ENCODE data around the gene PYROXD2.
A peak's percentile ranks its signal among the peaks of the same experiment; 100 is the strongest.

The PYROXD2 gene

DNA sequence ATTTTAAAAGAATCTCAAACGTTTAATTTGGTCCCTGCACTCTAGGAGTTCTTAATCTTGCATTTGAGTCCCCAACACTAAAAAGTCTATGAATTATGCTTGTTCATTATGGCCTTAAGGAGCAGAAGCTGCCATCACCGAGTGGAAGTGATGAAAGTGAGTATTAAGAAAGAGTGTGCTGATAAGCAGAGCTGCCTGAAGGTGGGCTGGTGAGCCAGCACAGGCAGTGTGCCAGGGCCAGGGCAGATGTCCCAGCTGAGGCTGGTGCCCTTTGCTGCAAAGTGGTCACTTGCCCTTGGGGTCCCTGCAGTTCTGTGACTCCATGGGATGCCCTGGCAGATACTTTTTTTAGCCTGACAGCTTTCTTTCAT lies 74.1 kb downstream of the PYROXD2 start:
- TF ChIP-seq, protein P1, sequence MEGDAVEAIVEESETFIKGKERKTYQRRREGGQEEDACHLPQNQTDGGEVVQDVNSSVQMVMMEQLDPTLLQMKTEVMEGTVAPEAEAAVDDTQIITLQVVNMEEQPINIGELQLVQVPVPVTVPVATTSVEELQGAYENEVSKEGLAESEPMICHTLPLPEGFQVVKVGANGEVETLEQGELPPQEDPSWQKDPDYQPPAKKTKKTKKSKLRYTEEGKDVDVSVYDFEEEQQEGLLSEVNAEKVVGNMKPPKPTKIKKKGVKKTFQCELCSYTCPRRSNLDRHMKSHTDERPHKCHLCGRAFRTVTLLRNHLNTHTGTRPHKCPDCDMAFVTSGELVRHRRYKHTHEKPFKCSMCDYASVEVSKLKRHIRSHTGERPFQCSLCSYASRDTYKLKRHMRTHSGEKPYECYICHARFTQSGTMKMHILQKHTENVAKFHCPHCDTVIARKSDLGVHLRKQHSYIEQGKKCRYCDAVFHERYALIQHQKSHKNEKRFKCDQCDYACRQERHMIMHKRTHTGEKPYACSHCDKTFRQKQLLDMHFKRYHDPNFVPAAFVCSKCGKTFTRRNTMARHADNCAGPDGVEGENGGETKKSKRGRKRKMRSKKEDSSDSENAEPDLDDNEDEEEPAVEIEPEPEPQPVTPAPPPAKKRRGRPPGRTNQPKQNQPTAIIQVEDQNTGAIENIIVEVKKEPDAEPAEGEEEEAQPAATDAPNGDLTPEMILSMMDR (IDR thresholded peaks at IDR 0.05; ENCODE audit: low read length, missing control alignments): no peak
- no peak overlapping the region for H3K4me3 ChIP-seq (replicated peaks; ENCODE audit: low read depth, low read length)
- DNase-seq (ENCODE audit: low read depth): peak; percentile 39

DNA sequence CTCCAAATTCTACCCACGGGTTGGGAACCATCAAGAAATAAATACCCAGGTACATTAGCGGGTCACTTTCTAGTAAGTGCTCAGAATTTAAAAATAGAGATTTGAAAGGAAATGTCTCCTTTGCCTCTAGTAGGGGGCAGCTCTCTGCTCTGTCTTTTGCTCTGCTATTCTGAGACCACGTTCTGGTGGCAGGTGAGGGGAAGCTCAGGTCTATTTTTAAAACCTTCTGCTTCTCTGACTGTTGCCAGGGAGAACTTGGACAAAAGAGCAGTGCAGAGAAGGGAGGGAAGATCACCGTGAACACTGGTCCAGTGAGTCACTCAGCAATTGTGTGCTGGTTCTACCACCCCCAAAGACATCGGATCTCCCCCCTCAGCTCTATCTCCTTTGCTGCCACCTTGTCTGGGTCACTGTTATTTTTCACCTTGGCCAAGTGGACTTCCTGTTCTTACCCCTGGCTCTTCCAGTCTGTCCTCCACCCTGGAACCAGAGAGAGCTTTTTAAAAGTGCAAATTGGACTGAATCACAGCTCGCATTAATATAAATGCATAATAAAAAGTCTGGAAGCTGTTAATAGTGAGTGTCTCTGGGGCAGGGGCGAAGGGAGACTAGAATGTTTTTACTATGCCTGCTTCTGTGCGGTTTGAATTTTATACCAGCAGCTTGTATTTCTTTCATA lies 74.6 kb downstream of the PYROXD2 start:
- DNase-seq (ENCODE audit: low read depth): peak; percentile 26
- TF ChIP-seq, protein P1 (IDR thresholded peaks at IDR 0.05; ENCODE audit: low read length, missing control alignments): no peak

DNA sequence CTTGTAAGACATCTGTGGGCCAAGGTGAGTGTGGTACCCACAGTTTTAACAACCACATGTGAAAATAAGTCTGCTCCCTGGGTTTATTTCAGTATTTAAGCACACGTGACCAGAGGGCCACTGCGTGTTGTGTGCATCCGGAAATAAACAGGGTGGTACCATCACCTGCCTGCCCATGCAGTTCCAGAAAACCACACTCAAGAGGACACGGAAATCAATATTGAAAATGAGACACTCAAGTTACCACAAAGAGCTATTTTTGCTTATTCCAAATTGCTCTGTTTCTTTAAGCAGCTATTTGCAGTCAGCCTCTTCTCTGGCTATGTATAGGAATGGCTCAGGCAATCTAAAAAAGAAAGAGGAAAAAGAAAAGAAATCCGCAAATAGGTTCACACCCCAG lies 75.2 kb downstream of the PYROXD2 start:
- TF ChIP-seq, protein P1 (IDR thresholded peaks at IDR 0.05; ENCODE audit: low read length, missing control alignments): no peak
- no peak for DNase-seq (ENCODE audit: low read depth)
- no peak overlapping the region for H3K4me3 ChIP-seq (replicated peaks; ENCODE audit: low read depth, low read length)

More for the DNA sequence above, 74.6 kb downstream of the PYROXD2 start:
- no peak overlapping the region for H3K4me3 ChIP-seq (replicated peaks; ENCODE audit: low read depth, low read length)

DNA sequence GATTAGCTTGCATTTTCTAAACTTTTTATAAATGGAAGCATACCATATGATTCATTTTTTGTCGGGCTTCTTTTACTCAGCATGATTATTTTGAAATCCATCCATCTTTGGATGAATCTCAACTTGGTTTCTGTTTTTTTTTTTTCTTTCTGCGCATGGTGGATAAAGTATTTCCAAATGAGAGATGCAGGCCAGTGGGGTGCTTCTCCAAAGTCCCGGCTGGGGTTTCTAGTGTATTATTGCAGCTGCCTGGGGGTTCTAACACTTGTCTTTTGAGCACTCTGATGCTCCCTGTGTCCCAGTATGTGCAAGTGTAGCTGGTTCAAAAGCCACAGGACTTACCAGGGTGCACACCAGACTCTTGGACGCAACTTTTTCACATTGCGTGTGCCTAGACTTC lies 76.1 kb downstream of the PYROXD2 start:
- no peak overlapping the region for H3K4me3 ChIP-seq (replicated peaks; ENCODE audit: low read depth, low read length)
- DNase-seq (ENCODE audit: low read depth): no peak
- TF ChIP-seq, protein P1 (IDR thresholded peaks at IDR 0.05; ENCODE audit: low read length, missing control alignments): no peak

DNA sequence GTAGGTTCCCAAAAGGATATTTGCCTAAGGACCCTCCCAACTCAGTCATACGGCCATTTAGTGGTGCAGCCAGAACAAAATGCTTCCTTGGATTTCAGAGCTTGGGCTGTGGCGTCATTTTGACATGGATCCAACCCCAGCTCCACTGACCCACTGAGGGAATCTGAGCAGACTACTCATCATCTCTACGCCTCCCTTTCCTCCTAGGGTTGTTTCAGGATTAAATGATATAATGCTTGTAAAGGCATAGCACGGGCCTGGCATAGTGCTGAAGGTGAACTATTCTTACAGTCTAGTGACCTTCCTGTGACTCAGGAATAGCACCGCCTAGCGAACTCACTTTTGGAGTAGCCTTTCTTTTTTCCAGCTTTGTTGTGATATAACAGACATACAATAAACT lies 76.7 kb downstream of the PYROXD2 start:
- H3K4me3 ChIP-seq (replicated peaks; ENCODE audit: low read depth, low read length): no peak overlapping the region
- TF ChIP-seq, protein P1 (IDR thresholded peaks at IDR 0.05; ENCODE audit: low read length, missing control alignments): peak; percentile 26
- DNase-seq (ENCODE audit: low read depth): peak; percentile 53

DNA sequence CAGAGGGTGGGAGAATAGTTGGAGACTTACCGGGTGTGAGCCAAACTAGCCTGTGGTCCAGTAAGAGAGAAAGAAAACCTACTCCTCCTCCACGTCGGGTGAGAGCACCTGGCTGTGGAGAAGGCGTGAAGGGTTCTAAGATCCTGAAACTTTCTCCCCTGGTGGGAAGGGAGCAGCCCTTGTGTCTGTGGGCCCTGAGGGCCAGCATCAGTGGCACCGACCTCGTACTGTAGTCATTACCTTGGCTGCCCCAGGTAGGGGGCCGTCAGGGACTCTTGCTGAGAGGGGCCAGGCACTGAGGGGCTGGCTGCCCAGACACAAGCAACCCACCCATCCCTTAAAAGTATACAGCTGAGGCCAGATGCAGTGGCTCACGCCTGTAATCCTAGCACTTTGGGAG lies 77.5 kb downstream of the PYROXD2 start:
- H3K4me3 ChIP-seq (replicated peaks; ENCODE audit: low read depth, low read length): no peak overlapping the region
- no peak for DNase-seq (ENCODE audit: low read depth)
- TF ChIP-seq, protein P1 (IDR thresholded peaks at IDR 0.05; ENCODE audit: low read length, missing control alignments): no peak

Data from fibroblast of pulmonary artery (primary cell).